Neural cell (in vitro differentiated cells): ENCODE results near the gene CENPP. TPM values are rescaled to one million over a fixed set of nuclear protein-coding genes. Genes with fewer than 3 reads are reported as not detected.

Experiments
- H2AFZ ChIP-seq: fragments of 200-600, 300-800 bp; sonication (generic), shearing (Covaris generic); 2 replicates; pipeline ENCODE4 v1.6.0; 2014; ENCODE audit warnings: low read depth, mild to moderate bottlenecking, antibody characterized with exemption, low read length, moderate library complexity
- H3F3A ChIP-seq: fragments of 200-600 bp; shearing (Covaris generic); 2 replicates; pipeline ENCODE4 v1.6.1; 2016; ENCODE audit warnings: mild to moderate bottlenecking, moderate library complexity, mixed read lengths, antibody characterized with exemption, low read length; ENCODE audit not compliant: insufficient read depth, poor library complexity, severe bottlenecking
- H3K27ac ChIP-seq: fragments of 200-600, 300-800 bp; sonication (generic), shearing (Covaris generic); 2 replicates; pipeline ENCODE4 v1.5.1; 2014; ENCODE audit warnings: mild to moderate bottlenecking, low read length, moderate library complexity
- H3K27me3 ChIP-seq: fragments of 300-800, 200-600 bp; sonication (generic), shearing (Covaris generic); 2 replicates; pipeline ENCODE4 v1.6.0; 2014; ENCODE audit warnings: mild to moderate bottlenecking, low read depth, low read length, moderate library complexity; ENCODE audit not compliant: insufficient read depth
- H3K36me3 ChIP-seq: fragments of 300-800, 200-600 bp; sonication (generic), shearing (Covaris generic); 2 replicates; pipeline ENCODE4 v1.5.1; 2014; ENCODE audit warnings: mild to moderate bottlenecking, antibody characterized with exemption, low read length, moderate library complexity; ENCODE audit not compliant: insufficient read depth
- H3K4me2 ChIP-seq: fragments of 300-800, 200-600 bp; sonication (generic), shearing (Covaris generic); 2 replicates; pipeline ENCODE4 v1.6.0; 2014; ENCODE audit warnings: mild to moderate bottlenecking, low read length
- H3K4me3 ChIP-seq: fragments of 300-800, 200-600 bp; sonication (generic), shearing (Covaris generic); 2 replicates; pipeline ENCODE4 v1.5.1; 2014; ENCODE audit warnings: mild to moderate bottlenecking, low read length, moderate library complexity
- H3K79me2 ChIP-seq: fragments of 200-600 bp; shearing (Covaris generic); replicated peaks from 2 replicates; pipeline ENCODE4 v1.6.0; 2014; ENCODE audit warnings: mild to moderate bottlenecking, low read length, moderate library complexity; ENCODE audit not compliant: insufficient read depth
- H3K9ac ChIP-seq: fragments of 300-800, 200-600 bp; sonication (generic), shearing (Covaris generic); 2 replicates; pipeline ENCODE4 v1.6.1; 2016; ENCODE audit warnings: mild to moderate bottlenecking, low read length, mixed read lengths
- H3K9me2 ChIP-seq: fragments of 200-600 bp; shearing (Covaris generic); 2 replicates; pipeline ENCODE4 v1.6.1; 2016; ENCODE audit warnings: mild to moderate bottlenecking, low read length, mixed read lengths; ENCODE audit not compliant: insufficient read depth
- H3K9me3 ChIP-seq: fragments of 200-600, 300-800 bp; sonication (generic), shearing (Covaris generic); 2 replicates; pipeline ENCODE4 v1.6.1; 2016; ENCODE audit warnings: mild to moderate bottlenecking, mixed run types, low read length, moderate library complexity, mixed read lengths
- H4K20me1 ChIP-seq: fragments of 200-600 bp; shearing (Covaris generic); 2 replicates; pipeline ENCODE4 v1.6.1; 2016; ENCODE audit warnings: mild to moderate bottlenecking, mixed run types; ENCODE audit not compliant: insufficient read depth
- CTCF ChIP-seq: fragments of 450-650 bp; IDR thresholded peaks from 2 replicates; pipeline ENCODE4 v1.5.1; 2014; ENCODE audit warnings: antibody characterized with exemption, mild to moderate bottlenecking, moderate library complexity; ENCODE audit not compliant: poor library complexity, severe bottlenecking
- EP300 ChIP-seq: fragments of 450-650 bp; conservative IDR thresholded peaks from 2 replicates; pipeline ENCODE4 v1.6.1; 2014; ENCODE audit warnings: antibody characterized with exemption, mild to moderate bottlenecking, moderate library complexity; ENCODE audit not compliant: poor library complexity, severe bottlenecking
- EZH2 ChIP-seq: fragments of 200-600, 300-800 bp; shearing (Covaris generic), sonication (generic); IDR thresholded peaks from 2 replicates; pipeline ENCODE4 v1.6.1; 2014; ENCODE audit warnings: antibody characterized with exemption, low read length, borderline replicate concordance, mild to moderate bottlenecking; ENCODE audit not compliant: insufficient read depth, poor library complexity, severe bottlenecking
- MXI1 ChIP-seq: fragments of 450-650 bp; conservative IDR thresholded peaks from 2 replicates; pipeline ENCODE4 v1.6.1; 2014; ENCODE audit warnings: antibody characterized with exemption, mild to moderate bottlenecking; ENCODE audit not compliant: poor library complexity, severe bottlenecking
- POLR2AphosphoS5 ChIP-seq: IDR thresholded peaks from 2 replicates; pipeline ENCODE4 v1.6.1; 2012
- RAD21 ChIP-seq: fragments of 450-650 bp; conservative IDR thresholded peaks from 2 replicates; pipeline ENCODE4 v1.6.1; 2014; ENCODE audit warnings: antibody characterized with exemption, mild to moderate bottlenecking, moderate library complexity
- REST ChIP-seq: IDR thresholded peaks from 2 replicates; pipeline ENCODE4 v1.6.1; 2012; ENCODE audit warnings: borderline replicate concordance
- SMC3 ChIP-seq: fragments of 450-650 bp; conservative IDR thresholded peaks from 2 replicates; pipeline ENCODE4 v1.6.1; 2014; ENCODE audit warnings: antibody characterized with exemption, mild to moderate bottlenecking, moderate library complexity; ENCODE audit not compliant: poor library complexity
- TAF1 ChIP-seq: IDR thresholded peaks from 2 replicates; pipeline ENCODE4 v1.6.1; 2012; ENCODE audit warnings: low read depth
- polyA plus RNA-seq: library from polyadenylated mRNA; depleted of rRNA; stranded (reverse); fragments of >200 nt; gene quantifications from 2 replicates; pipeline ENCODE4 v1.2.3, GENCODE V29; 2014

The CENPP gene
- polyA plus RNA-seq, 1 donor from 2014 or later = 5.0 TPM

- TF ChIP-seq POLR2AphosphoS5 = no peak
- no peak for TF ChIP-seq SMC3
- TF ChIP-seq RAD21 = no peak
- TF ChIP-seq CTCF = no peak
- no peak for TF ChIP-seq MXI1
- no peak for TF ChIP-seq EP300
- no peak for TF ChIP-seq REST
- no peak for TF ChIP-seq TAF1
- no peak for TF ChIP-seq EZH2
- no peak overlapping the region for H3K4me2 ChIP-seq
- H2AFZ ChIP-seq = no peak overlapping the region
- no peak overlapping the region for H3K27ac ChIP-seq
- H3K9ac ChIP-seq = no peak overlapping the region
- no peak overlapping the region for H3K4me3 ChIP-seq
- no peaks in the 10 kb centered on the region for H3F3A ChIP-seq
- no peaks in the 10 kb centered on the region for H3K9me3 ChIP-seq
- H3K27me3 ChIP-seq = no peaks in the 10 kb centered on the region
- H3K79me2 ChIP-seq = no peaks in the 10 kb centered on the region
- no peaks in the 10 kb centered on the region for H4K20me1 ChIP-seq
- no peaks in the 10 kb centered on the region for H3K9me2 ChIP-seq
- no peaks in the 10 kb centered on the region for H3K36me3 ChIP-seq
Measured at GRCh38 chr9:92641092-92641809, 315.5 kb downstream of the CENPP start.

GRCh38 chr9:92642041-92642451 lies 316.3 kb downstream of the CENPP start:
- Histone ChIP-seq H3K4me3 (no peak overlapping the region), H3F3A (no peaks in the 10 kb centered on the region), H2AFZ (no peak overlapping the region), H3K9ac (no peak overlapping the region), H3K9me3 (no peaks in the 10 kb centered on the region), H3K27me3 (no peaks in the 10 kb centered on the region), H3K36me3 (no peaks in the 10 kb centered on the region), H3K4me2 (no peak overlapping the region), H4K20me1 (no peaks in the 10 kb centered on the region), H3K9me2 (no peaks in the 10 kb centered on the region), H3K27ac (no peak overlapping the region), H3K79me2 (no peaks in the 10 kb centered on the region)
- TF ChIP-seq RAD21 = no peak
- no peak for TF ChIP-seq REST
- no peak for TF ChIP-seq SMC3
- no peak for TF ChIP-seq TAF1
- TF ChIP-seq CTCF = no peak
- no peak for TF ChIP-seq EP300
